Neural crest cell (in vitro differentiated cells): ENCODE measurements around the gene POU5F2. TPM values are rescaled to one million over a fixed set of nuclear protein-coding genes. Genes with fewer than 3 reads are reported as not detected.

Experiments used
- DNase-seq: peaks from one replicate; pipeline ENCODE4 v3.0.0; 2021; ENCODE audit warnings: low read depth, mixed read lengths, low spot score
- H3K27ac Mint-ChIP-seq: one replicate; pipeline ENCODE4 v1.8.0; 2021; ENCODE audit warnings: mild to moderate bottlenecking, mixed read lengths; ENCODE audit not compliant: unreplicated experiment
- H3K27me3 Mint-ChIP-seq: 2 replicates; pipeline ENCODE4 v1.8.0; 2021; ENCODE audit warnings: low read depth, mild to moderate bottlenecking, mixed read lengths
- H3K36me3 Mint-ChIP-seq: 2 replicates; pipeline ENCODE4 v1.8.0; 2021; ENCODE audit warnings: low read depth, mild to moderate bottlenecking, mixed read lengths
- H3K4me1 Mint-ChIP-seq: 2 replicates; pipeline ENCODE4 v1.8.0; 2021; ENCODE audit warnings: mixed read lengths
- H3K4me3 Mint-ChIP-seq: one replicate; pipeline ENCODE4 v1.8.0; 2021; ENCODE audit warnings: mild to moderate bottlenecking, mixed read lengths
- H3K9me3 Mint-ChIP-seq: 2 replicates; pipeline ENCODE4 v1.8.0; 2021; ENCODE audit warnings: mixed read lengths
- total RNA-seq: library from RNA; stranded (reverse); gene quantifications from 2 replicates; pipeline ENCODE4 v1.2.1, GENCODE V29; 2021
- TF ChIP-seq, protein P1 (sequence below): fragments of 200-600 bp; sonication (generic); conservative IDR thresholded peaks from 2 replicates; pipeline ENCODE4 v1.5.0; 2021; ENCODE audit warnings: antibody characterized with exemption, mild to moderate bottlenecking

POU5F2 gene
- total RNA-seq, 1 donor from 2014 or later = 0.68 TPM

DNA sequence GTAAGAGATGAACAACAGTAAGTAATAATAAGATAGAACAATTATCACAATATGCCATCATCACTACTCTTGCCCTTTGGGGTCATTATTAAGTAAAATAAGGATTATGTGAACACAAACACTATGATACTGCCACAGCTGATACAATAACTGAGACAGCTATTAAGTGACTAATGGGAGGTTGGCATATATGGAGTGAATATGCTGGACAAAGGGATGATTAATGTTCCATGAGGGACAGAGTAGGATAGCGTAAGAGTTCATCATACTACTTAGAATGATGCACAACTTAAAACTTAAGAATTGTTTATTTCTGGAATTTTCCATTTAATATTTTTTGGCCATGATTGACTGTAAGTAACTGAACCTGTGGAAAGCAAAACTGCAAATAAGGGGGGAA lies 16.6 kb downstream of the POU5F2 start:
- Mint-ChIP-seq H3K4me3 (no peak overlapping the region), H3K27me3 (no peaks in the 10 kb centered on the region), H3K4me1 (peaks cover 28% of the 10 kb centered on the region), H3K36me3 (no peaks in the 10 kb centered on the region), H3K27ac (no peak overlapping the region), H3K9me3 (no peaks in the 10 kb centered on the region)
- TF ChIP-seq, protein P1, sequence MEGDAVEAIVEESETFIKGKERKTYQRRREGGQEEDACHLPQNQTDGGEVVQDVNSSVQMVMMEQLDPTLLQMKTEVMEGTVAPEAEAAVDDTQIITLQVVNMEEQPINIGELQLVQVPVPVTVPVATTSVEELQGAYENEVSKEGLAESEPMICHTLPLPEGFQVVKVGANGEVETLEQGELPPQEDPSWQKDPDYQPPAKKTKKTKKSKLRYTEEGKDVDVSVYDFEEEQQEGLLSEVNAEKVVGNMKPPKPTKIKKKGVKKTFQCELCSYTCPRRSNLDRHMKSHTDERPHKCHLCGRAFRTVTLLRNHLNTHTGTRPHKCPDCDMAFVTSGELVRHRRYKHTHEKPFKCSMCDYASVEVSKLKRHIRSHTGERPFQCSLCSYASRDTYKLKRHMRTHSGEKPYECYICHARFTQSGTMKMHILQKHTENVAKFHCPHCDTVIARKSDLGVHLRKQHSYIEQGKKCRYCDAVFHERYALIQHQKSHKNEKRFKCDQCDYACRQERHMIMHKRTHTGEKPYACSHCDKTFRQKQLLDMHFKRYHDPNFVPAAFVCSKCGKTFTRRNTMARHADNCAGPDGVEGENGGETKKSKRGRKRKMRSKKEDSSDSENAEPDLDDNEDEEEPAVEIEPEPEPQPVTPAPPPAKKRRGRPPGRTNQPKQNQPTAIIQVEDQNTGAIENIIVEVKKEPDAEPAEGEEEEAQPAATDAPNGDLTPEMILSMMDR = no peak
- no peak for DNase-seq

GRCh38 chr5:93723681-93724080 lies 17.7 kb downstream of the POU5F2 start:
- no peak for DNase-seq
- no peaks in the 10 kb centered on the region for H3K36me3 Mint-ChIP-seq
- no peaks in the 10 kb centered on the region for H3K27me3 Mint-ChIP-seq
- H3K4me1 Mint-ChIP-seq = peaks cover 31% of the 10 kb centered on the region
- TF ChIP-seq, protein P1 = no peak
- H3K4me3 Mint-ChIP-seq = no peak overlapping the region
- no peaks in the 10 kb centered on the region for H3K9me3 Mint-ChIP-seq
- H3K27ac Mint-ChIP-seq = no peak overlapping the region

DNA sequence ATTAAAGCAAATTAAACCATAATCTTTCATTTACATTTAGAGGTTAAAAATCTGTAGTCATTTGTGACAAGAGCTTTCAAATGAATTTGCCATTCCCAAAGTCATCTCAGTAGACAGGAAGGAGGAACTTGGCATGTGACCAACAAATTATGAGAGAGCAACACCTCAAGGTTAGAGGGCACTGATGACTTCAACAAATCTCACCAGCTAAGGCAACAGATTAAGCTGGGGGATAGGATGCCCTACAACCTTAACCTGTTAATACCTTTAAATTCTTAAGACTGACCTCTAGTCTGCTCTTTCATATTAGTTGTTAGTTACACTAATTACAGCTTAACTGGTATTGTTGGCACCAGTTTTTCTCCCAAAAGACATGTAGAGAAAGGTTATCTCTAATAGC lies 18.4 kb downstream of the POU5F2 start:
- TF ChIP-seq, protein P1 = no peak
- peaks cover 31% of the 10 kb centered on the region for H3K4me1 Mint-ChIP-seq
- H3K36me3 Mint-ChIP-seq = no peaks in the 10 kb centered on the region
- no peak overlapping the region for H3K27ac Mint-ChIP-seq
- H3K4me3 Mint-ChIP-seq = no peak overlapping the region
- H3K27me3 Mint-ChIP-seq = no peaks in the 10 kb centered on the region
- H3K9me3 Mint-ChIP-seq = no peaks in the 10 kb centered on the region
- DNase-seq = no peak

DNA sequence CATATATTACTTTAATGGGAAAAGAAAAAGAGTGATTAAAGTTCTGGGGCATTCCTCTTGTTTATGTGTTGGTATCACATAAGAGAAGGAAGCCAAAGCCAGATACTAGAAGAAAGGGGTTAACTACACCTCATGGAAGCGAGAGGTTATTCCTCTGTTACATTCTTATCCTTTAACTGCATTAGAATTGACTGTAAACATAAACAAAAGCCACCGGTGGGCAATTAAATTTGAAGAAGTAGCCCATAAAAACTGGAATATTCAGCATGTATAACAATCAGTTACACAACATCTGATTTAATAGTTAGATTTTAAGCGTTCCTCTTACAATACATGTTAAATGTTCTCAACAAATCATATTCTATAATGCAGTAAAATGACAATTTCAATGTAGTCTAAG lies 18.8 kb downstream of the POU5F2 start:
- H3K4me3 Mint-ChIP-seq = no peak overlapping the region
- H3K4me1 Mint-ChIP-seq = peaks cover 31% of the 10 kb centered on the region

DNA sequence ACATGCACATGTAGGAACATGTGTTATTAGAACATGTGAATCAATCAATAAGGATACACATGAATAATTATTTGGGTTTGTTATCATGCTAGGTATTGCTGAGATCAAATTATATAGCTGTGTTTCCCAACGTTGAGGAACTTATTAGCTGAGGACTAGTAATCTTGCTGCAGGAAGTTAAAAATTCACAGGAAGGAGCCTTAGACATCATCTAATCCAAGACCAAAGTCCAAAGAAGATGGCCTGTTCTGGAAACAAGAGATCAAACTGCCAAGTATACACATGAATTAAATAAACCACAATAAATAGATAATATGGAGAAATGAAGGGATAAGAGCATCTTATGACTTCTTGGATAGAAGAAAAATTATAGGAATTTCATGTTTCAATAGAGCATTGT lies 19.9 kb downstream of the POU5F2 start:
- H3K9me3 Mint-ChIP-seq = no peaks in the 10 kb centered on the region
- H3K4me3 Mint-ChIP-seq = no peak overlapping the region
- TF ChIP-seq, protein P1 = no peak
- DNase-seq = no peak
- H3K27me3 Mint-ChIP-seq = no peaks in the 10 kb centered on the region
- H3K27ac Mint-ChIP-seq = no peak overlapping the region
- H3K4me1 Mint-ChIP-seq = peaks cover 35% of the 10 kb centered on the region
- no peaks in the 10 kb centered on the region for H3K36me3 Mint-ChIP-seq

More for the DNA sequence above, 18.8 kb downstream of the POU5F2 start:
- H3K9me3 Mint-ChIP-seq = no peaks in the 10 kb centered on the region
- H3K27ac Mint-ChIP-seq = no peak overlapping the region
- H3K36me3 Mint-ChIP-seq = no peaks in the 10 kb centered on the region
- no peaks in the 10 kb centered on the region for H3K27me3 Mint-ChIP-seq
- TF ChIP-seq, protein P1 = no peak
- no peak for DNase-seq

GRCh38 chr5:93721071-93721470 lies 20.3 kb downstream of the POU5F2 start:
- TF ChIP-seq, protein P1 = no peak
- H3K27me3 Mint-ChIP-seq = no peaks in the 10 kb centered on the region
- H3K4me1 Mint-ChIP-seq = peaks cover 31% of the 10 kb centered on the region
- H3K9me3 Mint-ChIP-seq = no peaks in the 10 kb centered on the region
- no peak for DNase-seq
- no peak overlapping the region for H3K4me3 Mint-ChIP-seq
- H3K27ac Mint-ChIP-seq = no peak overlapping the region
- no peaks in the 10 kb centered on the region for H3K36me3 Mint-ChIP-seq
